Upper lobe of left lung (tissue), 6 donors: Measurements from ENCODE around the gene SLCO3A1. TPM values are rescaled to one million over a fixed set of nuclear protein-coding genes. Genes with fewer than 3 reads are reported as not detected.

Experiments
- ATAC-seq, 2 donors: fragments of 200-7000 bp; cut with Tn5 transposase; one replicate each; pipeline ENCODE4 v1.9.1; 2022; ENCODE audit warnings: mild to moderate bottlenecking in 2 of 2, moderate library complexity in 2 of 2; ENCODE audit not compliant: low FRiP score in 2 of 2
- DNase-seq, 2 donors: peaks; one replicate each; pipeline ENCODE4 v3.0.0-alpha.2; 2019 to 2020
- H3K27ac ChIP-seq, 4 donors: fragments of 200-600 bp; sonication (generic); one replicate each; pipeline ENCODE4 v1.5.1; 2016 to 2019
- H3K27me3 ChIP-seq, 4 donors: fragments of 200-600 bp; sonication (generic); one replicate each; pipeline ENCODE4 v1.5.1; 2017 to 2019
- H3K36me3 ChIP-seq, 4 donors: fragments of 200-600 bp; sonication (generic); one replicate each; pipeline ENCODE4 v1.5.1; 2016 to 2019
- H3K4me1 ChIP-seq, 4 donors: fragments of 200-600 bp; sonication (generic); one replicate each; pipeline ENCODE4 v1.5.1; 2018 to 2019
- H3K4me3 ChIP-seq, 4 donors: fragments of 200-600 bp; sonication (generic); one replicate each; pipeline ENCODE4 v1.5.1; 2017 to 2019; ENCODE audit warnings: mild to moderate bottlenecking in 2 of 4, moderate library complexity in 1 of 4
- H3K9me3 ChIP-seq, 4 donors: fragments of 200-600 bp; sonication (generic); one replicate each; pipeline ENCODE4 v1.5.1; 2018 to 2019
- CTCF ChIP-seq, 6 experiments: fragments of 450-650 bp in 4 of 6; fragments of 200-600 bp in 2 of 6; sonication (generic) in 2 of 6; IDR thresholded peaks; one replicate each; pipeline ENCODE4 v1.5.1; 2016 to 2019; ENCODE audit warnings: antibody characterized with exemption in 6 of 6
- EP300 ChIP-seq, 4 donors: sonication (generic); formaldehyde crosslinking; IDR thresholded peaks; one replicate each; pipeline ENCODE4 v1.5.1; 2017; ENCODE audit warnings: antibody characterized with exemption in 4 of 4, control low read depth in 2 of 4
- POLR2A ChIP-seq, 4 donors: fragments of 450-650 bp; IDR thresholded peaks; one replicate each; pipeline ENCODE4 v1.5.1; 2016 to 2017; ENCODE audit warnings: antibody characterized with exemption in 4 of 4, mild to moderate bottlenecking in 2 of 4
- POLR2AphosphoS5 ChIP-seq, 2 donors: sonication (generic); formaldehyde crosslinking; IDR thresholded peaks; one replicate each; pipeline ENCODE4 v1.5.1; 2017; ENCODE audit warnings: antibody characterized with exemption in 2 of 2
- WGBS, 2 donors: methylation state at CpG; one replicate each; pipeline ENCODE4 v1.1.5; 2017 to 2018; 5-methylcytosine and 5-hydroxymethylcytosine counted together
- total RNA-seq, 6 donors: library from RNA; depleted of rRNA in 4 of 6; stranded (reverse); fragments of >200 nt in 4 of 6; gene quantifications; one replicate each; pipeline versions ENCODE4 v1.1.0 to v1.2.1, GENCODE V29; 2016 to 2021
- donor health status: DM: no; HTN: no; CAD: no; lungs with moderate emphysema.
- donor health status: DM: no; HTN: yes; CAD: no; lungs with severe emphysema.

Gene SLCO3A1
- total RNA-seq, 6 donors from 2014 or later: 29.3 to 56.6 (median 46.7) TPM

GRCh38 chr15:92118936-92119325 lies 265.4 kb downstream of the SLCO3A1 start:
- no peaks in the 10 kb centered on the region for H3K27me3 ChIP-seq
- peaks cover 0 to 6% (median 4%) of the 10 kb centered on the region in 4 donors for H3K4me1 ChIP-seq
- H3K4me3 ChIP-seq: no peak overlapping the region
- no peak overlapping the region for H3K27ac ChIP-seq
- 86 to 91% methylated on average over 3 of the region's 3 CpGs for WGBS, 2 donors
- no peak for ATAC-seq
- H3K9me3 ChIP-seq: no peaks in the 10 kb centered on the region
- no peak for DNase-seq
- H3K36me3 ChIP-seq: peaks cover 0 to 33% (median 17%) of the 10 kb centered on the region in 4 donors
- TF ChIP-seq CTCF (IDR thresholded peaks at IDR 0.05) (no peak), EP300 (IDR thresholded peaks at IDR 0.05) (no peak), POLR2A (IDR thresholded peaks at IDR 0.05) (no peak), POLR2AphosphoS5 (IDR thresholded peaks at IDR 0.05) (no peak)

GRCh38 chr15:92120094-92120795 lies 266.7 kb downstream of the SLCO3A1 start:
- Histone ChIP-seq H3K4me3 (no peak overlapping the region), H3K36me3 (peaks cover 0 to 41% (median 18%) of the 10 kb centered on the region in 4 donors), H3K9me3 (no peaks in the 10 kb centered on the region), H3K27me3 (no peaks in the 10 kb centered on the region), H3K4me1 (peaks cover 0 to 6% (median 4%) of the 10 kb centered on the region in 4 donors), H3K27ac (no peak overlapping the region)
- ATAC-seq (peak in 1 of 2 donors; percentile 11), DNase-seq (no peak)
- 66 to 76% methylated on average over 5 to 6 of the region's 6 CpGs for WGBS, 2 donors
- TF ChIP-seq POLR2AphosphoS5 (IDR thresholded peaks at IDR 0.05): no peak
- no peak for TF ChIP-seq POLR2A (IDR thresholded peaks at IDR 0.05)
- no peak for TF ChIP-seq EP300 (IDR thresholded peaks at IDR 0.05)
- no peak for TF ChIP-seq CTCF (IDR thresholded peaks at IDR 0.05)

GRCh38 chr15:92121047-92121446 lies 267.5 kb downstream of the SLCO3A1 start:
- DNase-seq (no peak), ATAC-seq (no peak)
- H3K27me3 ChIP-seq: no peaks in the 10 kb centered on the region
- peaks cover 3 to 48% (median 23%) of the 10 kb centered on the region in 4 donors for H3K36me3 ChIP-seq
- peaks cover 0 to 6% (median 4%) of the 10 kb centered on the region in 4 donors for H3K4me1 ChIP-seq
- TF ChIP-seq POLR2A (IDR thresholded peaks at IDR 0.05) (no peak), POLR2AphosphoS5 (IDR thresholded peaks at IDR 0.05) (no peak), CTCF (IDR thresholded peaks at IDR 0.05) (no peak), EP300 (IDR thresholded peaks at IDR 0.05) (no peak)
- no peak overlapping the region for H3K27ac ChIP-seq
- H3K9me3 ChIP-seq: no peaks in the 10 kb centered on the region
- H3K4me3 ChIP-seq: no peak overlapping the region

GRCh38 chr15:92122259-92122658 lies 268.8 kb downstream of the SLCO3A1 start:
- ATAC-seq: no peak
- 90 to 98% methylated on average over 2 of the region's 2 CpGs for WGBS, 2 donors
- Histone ChIP-seq H3K4me1 (peaks cover 0 to 5% (median 2%) of the 10 kb centered on the region in 4 donors), H3K4me3 (no peak overlapping the region), H3K36me3 (peaks cover 5 to 60% (median 33%) of the 10 kb centered on the region in 4 donors), H3K9me3 (no peaks in the 10 kb centered on the region), H3K27ac (no peak overlapping the region), H3K27me3 (no peaks in the 10 kb centered on the region)
- no peak for DNase-seq
- no peak for TF ChIP-seq EP300 (IDR thresholded peaks at IDR 0.05)

GRCh38 chr15:92123962-92124656 lies 270.6 kb downstream of the SLCO3A1 start:
- ATAC-seq (no peak), DNase-seq (no peak)
- no peak for TF ChIP-seq POLR2AphosphoS5 (IDR thresholded peaks at IDR 0.05)
- TF ChIP-seq EP300 (IDR thresholded peaks at IDR 0.05): no peak
- no peak for TF ChIP-seq POLR2A (IDR thresholded peaks at IDR 0.05)
- no peak for TF ChIP-seq CTCF (IDR thresholded peaks at IDR 0.05)
- H3K27me3 ChIP-seq: no peaks in the 10 kb centered on the region
- H3K9me3 ChIP-seq: no peaks in the 10 kb centered on the region
- no peaks in the 10 kb centered on the region for H3K4me1 ChIP-seq
- 86 to 95% methylated on average over 5 to 6 of the region's 6 CpGs for WGBS, 2 donors
- H3K27ac ChIP-seq: no peak overlapping the region
- peaks cover 5 to 79% (median 47%) of the 10 kb centered on the region in 4 donors for H3K36me3 ChIP-seq
- H3K4me3 ChIP-seq: no peak overlapping the region
